Heart left ventricle (tissue), 13 donors: ENCODE results near the gene LRMDA.

Experiments
- CTCF ChIP-seq, 12 donors: fragments of 200-600 bp; sonication (generic) in 4 of 12; IDR thresholded peaks; one replicate each; pipeline versions ENCODE4 v1.5.0 to v1.8.0; 2018 to 2022; ENCODE audit warnings: antibody characterized with exemption in 12 of 12, mild to moderate bottlenecking in 5 of 12
- POLR2A ChIP-seq, 2 donors: fragments of 450-650 bp; IDR thresholded peaks; one replicate each; pipeline ENCODE4 v1.6.1; 2017; ENCODE audit warnings: antibody characterized with exemption in 2 of 2, mild to moderate bottlenecking in 2 of 2, moderate library complexity in 2 of 2
- donor health status: ischemic (EF 13 %, LVEDD 7.1; RV severe dilation, severe dysfunction).
- donor health status: DM: no; HTN: yes; CAD: no.
- donor health status: DM: no; HTN: no; CAD: no.
- donor health status: ischemic (EF 25% LVEDD 6.9; RV normal size, moderate dysfunction).
- donor health status: ischemic (EF 25% LVEDD 5.7; RV mildly dilated, moderate dysfunction).
- donor health status: ischemic (EF 35%, LVEDD 5.7; RV mildly dilated, moderate dysfunction).
- donor health status: nonischemic (EF 11% LVEDD 7.7; RV severe dilation, severe dysfunction).
- donor health status: DM: yes; HTN: yes; CAD: no.
- donor health status: PGD.
- donor health status: ischemic (EF 29% LVEDD 5.4; RV normal size, mild dysfunction).
- donor health status: nonischemic (EF 23%, LVEDD 6.1; RV moderate dilation, normal function).

GRCh38 chr10:76403912-76404311 is 972.5 kb downstream of the LRMDA start:
- TF ChIP-seq CTCF (IDR thresholded peaks at IDR 0.05) (no peak), POLR2A (IDR thresholded peaks at IDR 0.05) (no peak)
